NCI-H345 treated with DMSO at 0.1 percent for 48 hours (cell line): Measurements from ENCODE around the gene NCAPG.
"Not testable (repeated sequence)": the region's sequence is repeated elsewhere in the genome, so short reads cannot be mapped to it uniquely, and the experiment has no call there.

Source experiments
- DNase-seq: peaks from one replicate; lab custom pipeline; 2025; ENCODE audit not compliant: unreplicated experiment; lab: John Stamatoyannopoulos, UW

NCAPG gene

DNA sequence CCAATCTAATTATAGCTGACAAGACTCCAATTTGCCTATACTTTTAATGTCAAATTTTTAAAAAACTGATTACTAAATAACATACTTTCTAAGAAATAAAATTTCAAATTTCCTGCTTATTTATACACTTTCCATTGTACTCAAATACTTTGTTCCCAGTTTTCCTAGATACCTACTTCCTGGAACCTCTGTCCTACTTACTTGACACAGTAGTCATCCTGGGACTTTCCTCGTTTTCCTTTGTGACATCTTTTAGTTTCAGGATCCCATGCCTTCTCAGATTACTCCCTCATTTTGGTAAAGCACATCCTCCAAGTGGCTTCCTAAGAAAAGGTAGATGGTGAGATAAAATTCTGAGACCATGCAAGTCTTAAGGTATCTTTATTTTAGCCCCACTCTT, 16.0 kb upstream of the NCAPG start:
- no peak for DNase-seq

GRCh38 chr4:17797808-17798207, 13.0 kb upstream of the NCAPG start:
- DNase-seq = no peak

DNA sequence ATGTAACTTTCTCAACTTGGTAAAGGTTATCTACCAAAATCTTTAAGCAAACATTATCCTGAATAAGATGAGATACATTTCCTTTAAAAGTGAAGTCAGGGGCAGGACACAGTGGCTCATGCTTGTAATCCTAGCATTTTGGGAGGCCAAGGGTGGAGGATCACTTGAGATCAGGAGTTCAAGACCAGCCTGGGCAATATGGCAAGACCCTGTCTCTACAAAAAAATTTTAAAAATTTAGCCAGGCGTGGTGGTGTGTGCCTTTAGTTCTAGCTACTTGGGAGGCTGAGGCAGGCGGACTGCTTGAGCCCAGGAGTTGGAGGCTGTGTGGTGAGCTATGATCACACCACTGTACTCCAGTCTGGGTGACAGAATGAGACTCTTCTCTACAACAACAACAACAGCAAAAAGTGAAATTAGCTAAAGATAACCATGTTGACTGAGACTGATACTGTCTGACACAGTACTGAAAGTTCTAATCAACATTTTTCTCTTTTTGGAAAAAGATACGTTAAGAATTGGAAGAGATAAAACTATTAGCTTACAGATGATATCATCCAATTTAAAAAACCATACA, 5.1 kb upstream of the NCAPG start:
- no peak for DNase-seq

- DNase-seq = no peak
These were observed 3.3 kb upstream of the NCAPG start for GRCh38 chr4:17807446-17807845.

DNA sequence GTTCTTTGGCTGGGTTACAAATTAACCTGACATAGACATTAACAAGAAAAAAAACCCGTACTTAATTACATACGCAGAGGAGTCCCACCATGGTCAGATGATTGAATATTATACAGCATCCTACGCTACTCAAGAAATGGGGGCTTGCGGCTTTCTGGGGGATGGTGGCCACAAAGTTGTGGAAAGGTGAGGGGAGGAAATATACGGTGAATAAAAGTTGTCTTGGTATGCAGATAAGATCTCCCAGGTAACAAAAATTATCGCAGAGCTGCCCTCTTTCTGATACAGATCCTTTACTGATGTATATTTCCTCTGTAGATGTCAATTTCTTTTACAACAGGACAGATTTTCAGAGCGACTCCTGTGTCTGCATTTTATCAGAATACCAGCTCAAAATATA, 1.1 kb upstream of the NCAPG start:
- DNase-seq = no peak

- DNase-seq = no peak
These were observed 362 bp downstream of the NCAPG start for GRCh38 chr4:17811078-17811603.

DNA sequence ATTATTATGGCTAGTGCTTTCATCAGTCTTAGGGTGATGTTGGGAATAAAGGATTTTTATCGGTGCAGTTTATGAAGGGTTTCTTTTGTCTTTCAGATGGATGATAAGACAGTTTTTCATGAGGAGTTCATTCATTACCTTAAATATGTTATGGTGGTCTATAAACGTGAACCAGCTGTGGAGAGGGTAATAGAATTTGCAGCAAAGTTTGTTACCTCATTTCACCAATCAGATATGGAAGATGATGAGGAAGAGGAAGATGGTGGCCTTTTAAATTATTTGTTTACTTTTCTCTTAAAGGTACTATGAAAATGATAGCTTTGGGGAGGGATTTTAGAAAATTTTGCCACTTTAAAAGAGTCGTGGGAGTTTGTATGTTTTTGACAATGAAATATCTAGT, 1.3 kb downstream of the NCAPG start:
- DNase-seq = no peak

- DNase-seq = no peak
These were observed 2.0 kb downstream of the NCAPG start for GRCh38 chr4:17812801-17813200.

- DNase-seq = no peak
These were observed 3.4 kb downstream of the NCAPG start for GRCh38 chr4:17814140-17814539.

DNA sequence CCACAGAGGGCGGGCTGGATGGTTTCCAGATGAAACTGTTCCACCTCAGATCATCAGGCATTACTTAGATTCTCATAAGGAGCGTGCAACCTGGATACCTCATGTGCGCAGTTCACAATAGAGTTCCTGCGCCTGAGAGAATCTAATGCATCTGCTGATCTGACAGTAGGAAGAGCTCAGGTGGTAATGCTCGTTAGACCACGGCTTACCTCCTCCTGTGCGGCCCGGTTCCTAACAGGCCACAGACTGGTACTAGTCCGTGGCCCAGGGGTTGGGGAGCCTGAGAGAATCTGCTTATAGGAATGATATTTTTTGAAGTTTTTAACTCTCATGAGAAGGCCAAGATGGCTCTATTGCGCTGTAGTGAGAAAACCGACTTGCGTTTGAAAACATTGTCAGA, 5.4 kb downstream of the NCAPG start:
- no peak for DNase-seq

DNA sequence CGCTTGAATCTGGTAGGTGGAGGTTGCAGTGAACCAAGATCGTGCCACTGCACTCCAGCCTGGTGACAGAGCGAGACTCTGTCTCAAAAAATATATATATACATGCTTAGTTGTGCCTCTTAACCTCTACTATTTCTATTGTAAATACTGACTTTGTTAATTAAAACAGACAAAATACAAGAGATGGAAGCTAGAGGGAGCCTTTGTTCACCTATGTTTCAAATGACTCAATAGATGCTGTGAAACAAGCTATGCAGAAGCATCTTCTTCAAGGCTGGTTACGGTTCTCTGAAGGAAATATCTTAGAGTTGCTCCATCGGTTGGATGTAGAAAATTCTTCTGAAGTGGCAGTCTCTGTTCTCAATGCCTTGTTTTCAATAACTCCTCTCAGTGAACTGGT, 6.2 kb downstream of the NCAPG start:
- DNase-seq = no peak

DNA sequence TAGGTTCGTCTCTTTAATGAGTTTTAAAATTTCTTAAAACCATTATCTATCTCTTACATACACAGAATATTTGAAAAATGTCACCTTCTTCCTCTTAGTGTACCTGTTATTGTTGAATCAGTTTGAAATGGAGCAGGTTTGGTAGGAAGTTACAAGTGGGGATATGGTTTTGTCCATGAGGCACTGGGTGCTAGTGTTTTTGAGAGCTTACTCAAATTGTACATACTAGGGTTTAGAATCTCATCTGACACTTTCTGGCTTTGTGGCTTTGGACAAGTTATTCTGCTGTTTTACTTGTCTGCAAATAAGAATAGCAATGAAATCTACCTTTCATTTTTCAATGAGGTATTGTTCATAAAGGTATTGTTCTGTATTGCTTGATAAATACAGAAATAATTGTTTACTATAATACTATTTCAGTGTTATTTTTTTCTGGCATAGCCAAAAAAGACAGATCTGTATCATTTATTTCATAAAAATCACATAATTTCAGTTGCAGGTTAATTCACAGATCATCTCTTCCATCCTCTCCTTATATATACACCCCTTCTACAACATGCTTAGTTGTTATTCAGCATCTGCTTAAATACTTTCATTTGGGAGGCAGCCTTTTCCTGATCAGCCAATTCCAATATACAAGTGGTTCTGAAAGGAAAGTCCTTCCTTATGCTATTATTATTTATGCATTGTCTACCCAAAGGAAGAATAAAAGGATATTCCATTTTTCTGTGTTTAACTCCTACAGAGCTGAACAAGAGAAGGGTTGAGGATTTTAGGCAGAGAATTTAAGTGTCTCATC, 13.3 kb downstream of the NCAPG start:
- no peak for DNase-seq

DNA sequence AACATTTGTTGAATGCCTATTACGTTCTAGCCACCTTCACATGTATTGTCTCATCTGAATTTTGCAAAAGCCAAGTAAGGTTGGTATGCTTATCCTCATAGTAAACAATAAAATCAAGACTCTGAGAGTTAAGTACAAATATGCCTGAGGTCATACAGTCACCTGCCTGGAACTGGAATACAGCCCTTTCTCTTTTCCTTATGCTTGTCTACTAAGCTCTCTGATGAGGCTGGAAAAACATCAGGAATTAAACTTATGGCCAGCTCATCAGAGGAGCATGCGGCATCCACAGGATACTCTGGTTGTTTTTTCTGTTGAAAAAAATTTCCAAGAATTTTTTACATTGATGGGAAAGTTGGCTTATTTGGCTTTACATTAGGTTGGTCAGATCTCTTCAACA, 35.5 kb downstream of the NCAPG start:
- DNase-seq = no peak

GRCh38 chr4:17850295-17850694, 39.5 kb downstream of the NCAPG start:
- not testable (repeated sequence) for DNase-seq

- DNase-seq = no peak
These were observed 41.2 kb downstream of the NCAPG start for GRCh38 chr4:17851959-17852358.

- no peak for DNase-seq
These were observed 43.3 kb downstream of the NCAPG start for GRCh38 chr4:17854036-17854435.

GRCh38 chr4:17859793-17860406, 49.1 kb downstream of the NCAPG start:
- no peak for DNase-seq

DNA sequence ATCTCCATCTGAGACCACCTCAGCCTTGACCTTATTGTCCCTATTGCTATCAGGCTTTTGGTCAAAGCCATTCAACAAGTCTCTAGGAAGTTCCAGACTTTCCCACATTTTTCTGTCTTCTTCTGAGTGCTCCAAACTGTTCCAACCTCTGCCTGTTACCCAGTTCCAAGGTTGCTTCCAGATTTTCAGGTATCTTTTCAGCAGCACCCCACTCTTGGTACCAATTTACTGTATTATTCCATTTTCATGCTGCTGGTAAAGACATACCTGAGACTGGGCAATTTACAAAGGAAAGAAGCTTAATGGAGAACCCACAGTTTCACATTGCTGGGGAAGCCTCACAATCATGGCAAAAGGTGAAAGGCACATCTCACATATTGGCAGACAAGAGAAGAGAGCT, 51.1 kb downstream of the NCAPG start:
- DNase-seq = not testable (repeated sequence)

GRCh38 chr4:17865866-17866363, 55.1 kb downstream of the NCAPG start:
- no peak for DNase-seq

DNA sequence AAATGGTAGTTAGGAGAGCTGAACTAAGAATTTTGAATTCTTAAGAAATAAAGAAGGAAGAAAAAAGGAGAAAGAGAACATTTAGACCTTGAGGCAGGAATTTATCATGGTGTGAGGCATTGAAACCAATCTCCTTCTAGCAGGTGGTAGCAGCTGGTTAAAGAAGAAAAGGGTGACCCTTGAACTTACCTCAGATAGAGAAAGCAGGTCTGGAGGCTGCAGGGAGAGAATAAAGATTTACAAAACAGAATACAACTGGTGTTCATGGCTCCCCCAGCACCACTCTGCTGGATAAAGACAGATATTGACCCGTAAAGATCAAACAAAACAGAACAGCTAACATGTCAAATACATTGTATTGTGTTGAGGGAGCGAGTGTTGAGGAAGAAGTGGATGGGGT, 56.0 kb downstream of the NCAPG start:
- DNase-seq = no peak

GRCh38 chr4:17867276-17867675, 56.5 kb downstream of the NCAPG start:
- DNase-seq = no peak

- no peak for DNase-seq
These were observed 58.5 kb downstream of the NCAPG start for GRCh38 chr4:17869327-17869726.
